ENCODE measurements around the gene CELA1. TPM values are rescaled to one million over a fixed set of nuclear protein-coding genes. Genes with fewer than 3 reads are reported as not detected.

The CELA1 gene
- total RNA-seq, 1 donor from 2014 or later = not detected

DNA sequence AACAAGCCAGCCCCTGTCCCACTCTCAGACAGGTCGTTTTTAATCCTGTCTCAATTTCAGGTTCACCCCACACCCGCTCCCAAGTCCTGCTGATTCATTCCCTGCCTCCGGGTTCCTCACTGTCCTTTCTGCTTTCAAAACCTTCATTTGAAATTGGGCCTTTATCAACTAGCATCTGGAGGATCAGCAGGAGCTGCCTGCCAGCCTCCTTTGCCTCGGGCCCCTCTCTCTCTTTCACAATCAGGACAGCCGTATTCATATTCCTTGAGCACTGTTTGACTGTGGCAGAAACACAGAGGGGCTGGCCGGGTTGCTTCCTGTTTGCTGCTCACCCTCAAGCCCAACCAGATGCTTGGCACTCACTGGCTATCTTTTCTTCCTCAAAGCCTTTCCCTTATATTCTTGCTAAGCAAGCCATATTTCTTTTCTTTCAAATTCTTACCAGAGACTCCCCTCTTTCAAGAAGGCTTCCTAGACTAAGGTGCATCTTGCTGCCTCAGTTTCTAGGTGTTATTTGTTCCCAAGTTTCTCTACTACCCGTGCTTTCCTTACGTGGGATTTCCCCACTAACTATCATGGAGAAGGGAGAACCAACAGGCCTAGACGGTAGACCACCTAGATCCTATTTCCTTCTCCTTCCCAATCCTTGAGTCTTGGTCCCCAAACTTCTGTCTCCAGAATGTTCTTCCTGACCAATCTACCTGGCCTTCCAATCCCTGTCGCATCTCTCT is 41.8 kb upstream of the CELA1 start:
- TF ChIP-seq, protein P1, sequence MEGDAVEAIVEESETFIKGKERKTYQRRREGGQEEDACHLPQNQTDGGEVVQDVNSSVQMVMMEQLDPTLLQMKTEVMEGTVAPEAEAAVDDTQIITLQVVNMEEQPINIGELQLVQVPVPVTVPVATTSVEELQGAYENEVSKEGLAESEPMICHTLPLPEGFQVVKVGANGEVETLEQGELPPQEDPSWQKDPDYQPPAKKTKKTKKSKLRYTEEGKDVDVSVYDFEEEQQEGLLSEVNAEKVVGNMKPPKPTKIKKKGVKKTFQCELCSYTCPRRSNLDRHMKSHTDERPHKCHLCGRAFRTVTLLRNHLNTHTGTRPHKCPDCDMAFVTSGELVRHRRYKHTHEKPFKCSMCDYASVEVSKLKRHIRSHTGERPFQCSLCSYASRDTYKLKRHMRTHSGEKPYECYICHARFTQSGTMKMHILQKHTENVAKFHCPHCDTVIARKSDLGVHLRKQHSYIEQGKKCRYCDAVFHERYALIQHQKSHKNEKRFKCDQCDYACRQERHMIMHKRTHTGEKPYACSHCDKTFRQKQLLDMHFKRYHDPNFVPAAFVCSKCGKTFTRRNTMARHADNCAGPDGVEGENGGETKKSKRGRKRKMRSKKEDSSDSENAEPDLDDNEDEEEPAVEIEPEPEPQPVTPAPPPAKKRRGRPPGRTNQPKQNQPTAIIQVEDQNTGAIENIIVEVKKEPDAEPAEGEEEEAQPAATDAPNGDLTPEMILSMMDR (IDR thresholded peaks at IDR 0.05) = no peak
- Histone ChIP-seq H3K27ac (no peak overlapping the region), H3K9me3 (no peaks in the 10 kb centered on the region), H3K27me3 (ENCODE audit: low read depth) (peaks cover 7% of the 10 kb centered on the region), H3K36me3 (no peaks in the 10 kb centered on the region), H3K4me3 (no peak overlapping the region), H3K4me1 (peaks cover 27% of the 10 kb centered on the region)
- intact Hi-C loops (cut with DNase I) = no loop called here
- ATAC-seq = no peak
- DNase-seq = no peak

DNA sequence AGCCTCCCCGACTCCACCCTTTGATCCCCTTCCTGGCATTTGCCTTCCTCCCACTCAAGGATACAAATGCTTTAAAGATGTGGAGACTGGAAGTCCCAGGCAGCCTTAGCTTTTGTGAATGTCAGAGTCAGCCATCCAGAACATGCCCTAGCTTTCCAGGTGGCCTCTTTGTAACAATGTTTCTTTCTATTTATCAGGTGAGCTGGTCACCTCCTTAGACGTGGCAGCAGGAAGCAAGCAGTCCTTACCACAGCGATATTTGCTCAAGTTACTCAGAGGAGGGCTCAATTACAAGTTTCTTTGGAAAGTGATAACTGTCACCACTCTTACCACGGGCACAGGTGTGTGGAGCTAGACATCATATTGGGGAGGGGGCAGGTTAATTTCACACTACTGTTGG is 39.9 kb upstream of the CELA1 start:
- TF ChIP-seq, protein P1 (IDR thresholded peaks at IDR 0.05) = no peak
- intact Hi-C loops (cut with DNase I) = no loop called here
- H3K4me1 ChIP-seq = peaks cover 20% of the 10 kb centered on the region
- H3K27ac ChIP-seq = no peak overlapping the region
- H3K36me3 ChIP-seq = no peaks in the 10 kb centered on the region
- DNase-seq (no peak), ATAC-seq (no peak)
- peaks cover 5% of the 10 kb centered on the region for H3K27me3 ChIP-seq (ENCODE audit: low read depth)
- no peak overlapping the region for H3K4me3 ChIP-seq
- no peaks in the 10 kb centered on the region for H3K9me3 ChIP-seq

DNA sequence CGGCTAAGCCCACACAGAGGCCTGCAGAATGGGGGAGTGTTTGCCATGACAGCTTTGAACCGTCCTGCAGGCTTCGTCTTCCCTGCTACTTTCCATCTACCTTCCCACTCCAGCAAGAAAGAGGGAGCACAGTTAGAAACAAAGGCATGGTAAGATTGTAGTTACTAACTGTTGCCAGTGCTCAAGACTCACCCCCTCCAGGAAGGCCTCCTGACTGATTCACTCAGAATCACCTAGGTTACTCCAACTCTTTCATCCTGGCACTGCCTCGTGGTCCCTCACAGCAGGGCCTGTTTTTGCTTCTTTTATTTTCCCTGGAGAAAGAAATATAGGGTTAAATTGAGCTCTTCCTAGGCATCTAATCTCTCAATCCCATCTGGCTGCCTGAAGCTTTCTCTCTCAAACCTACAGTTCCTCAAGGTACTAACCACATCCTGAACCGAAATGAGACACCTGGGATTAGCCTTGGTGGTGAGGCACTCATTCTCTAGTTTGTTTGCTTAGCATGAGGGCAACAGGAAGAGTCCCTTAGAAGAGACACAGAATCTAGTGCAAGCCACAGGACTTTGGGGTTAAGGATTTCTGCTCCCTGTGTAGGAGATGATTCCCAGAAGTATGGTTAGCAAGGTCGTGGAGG is 36.9 kb upstream of the CELA1 start:
- H3K36me3 ChIP-seq = peaks cover 5% of the 10 kb centered on the region
- ATAC-seq (no peak), DNase-seq (no peak)
- H3K9me3 ChIP-seq = no peaks in the 10 kb centered on the region
- TF ChIP-seq, protein P1 (IDR thresholded peaks at IDR 0.05) = no peak
- no peak overlapping the region for H3K4me3 ChIP-seq
- no peak overlapping the region for H3K27ac ChIP-seq
- no peaks in the 10 kb centered on the region for H3K4me1 ChIP-seq
- peaks cover 5% of the 10 kb centered on the region for H3K27me3 ChIP-seq (ENCODE audit: low read depth)
- intact Hi-C loops (cut with DNase I) = no loop called here

DNA sequence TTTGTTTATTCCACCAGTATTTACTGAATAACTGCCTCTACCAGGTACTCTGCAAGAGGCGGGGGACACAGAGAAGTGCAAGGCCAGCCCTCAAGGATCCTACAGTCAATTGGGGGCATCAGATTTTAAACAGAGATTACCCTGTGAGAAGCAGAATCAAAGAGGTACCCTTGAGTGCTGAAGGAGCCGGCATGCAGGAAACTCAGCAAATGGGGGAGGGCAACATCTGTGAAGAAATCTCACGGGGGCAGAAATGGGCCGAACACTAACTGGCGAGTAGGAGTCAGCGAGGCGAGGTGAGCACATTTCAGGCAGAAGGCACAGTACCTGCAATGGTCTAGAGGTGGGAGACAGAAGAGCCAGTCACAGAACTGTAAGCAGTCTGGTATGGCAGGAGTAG is 35.7 kb upstream of the CELA1 start:
- DNase-seq (no peak), ATAC-seq (no peak)
- Histone ChIP-seq H3K4me3 (no peak overlapping the region), H3K27ac (no peak overlapping the region), H3K36me3 (peaks cover 5% of the 10 kb centered on the region), H3K27me3 (ENCODE audit: low read depth) (peaks cover 5% of the 10 kb centered on the region), H3K9me3 (no peaks in the 10 kb centered on the region), H3K4me1 (no peaks in the 10 kb centered on the region)
- intact Hi-C loops (cut with DNase I) = no loop called here
- TF ChIP-seq, protein P1 (IDR thresholded peaks at IDR 0.05) = no peak

DNA sequence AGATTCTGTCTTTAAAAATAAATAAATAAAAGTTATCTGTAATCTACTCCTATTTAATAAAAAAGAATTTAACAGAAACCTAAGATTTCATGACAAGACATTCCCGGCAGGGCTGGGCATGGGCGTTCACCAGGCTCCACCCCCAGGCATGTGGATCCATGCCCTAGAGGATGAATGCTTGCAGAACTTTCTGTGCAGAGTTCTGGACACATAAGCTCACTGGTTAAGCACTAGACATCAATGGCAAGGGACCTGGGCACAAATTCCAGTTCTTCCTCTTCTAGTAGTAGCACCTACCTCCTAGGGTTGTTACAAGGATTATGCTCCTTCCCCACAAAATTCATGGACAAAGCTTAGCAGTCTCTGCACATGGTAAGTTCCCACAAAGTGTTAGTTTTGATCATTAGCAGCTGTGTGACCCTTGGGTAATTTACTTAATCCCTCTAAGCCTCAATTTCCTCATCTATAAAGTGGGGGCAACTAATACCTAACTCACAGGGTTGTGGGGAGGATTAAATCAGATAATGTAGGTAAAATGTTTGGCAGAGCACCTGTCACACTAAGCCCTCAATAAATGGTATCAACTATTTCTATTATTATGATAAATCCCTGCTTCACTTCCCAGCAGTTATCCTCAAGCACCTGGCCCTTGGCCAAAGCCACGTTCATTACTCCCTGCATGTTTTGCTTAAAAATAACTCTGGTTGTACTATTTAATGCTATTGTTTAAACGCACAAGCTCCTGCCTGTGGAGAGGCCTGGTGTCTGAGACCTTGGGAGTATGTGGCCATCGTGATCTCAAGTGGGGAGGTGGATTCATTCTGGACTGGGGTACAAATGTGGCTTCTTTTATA is 35.0 kb upstream of the CELA1 start:
- no peak for ATAC-seq
- TF ChIP-seq, protein P1 (IDR thresholded peaks at IDR 0.05) = no peak
- Histone ChIP-seq H3K9me3 (no peaks in the 10 kb centered on the region), H3K27me3 (ENCODE audit: low read depth) (peaks cover 5% of the 10 kb centered on the region), H3K4me1 (no peaks in the 10 kb centered on the region), H3K27ac (no peak overlapping the region), H3K4me3 (no peak overlapping the region), H3K36me3 (peaks cover 11% of the 10 kb centered on the region)
- DNase-seq = no peak
- intact Hi-C loops (cut with DNase I) = no loop called here
